GM19193 (cell line): ENCODE measurements around the gene SLC22A6.

Experiments
- POLR2A ChIP-seq: IDR thresholded peaks from 4 replicates; pipeline ENCODE4 v1.6.1; 2011; ENCODE audit not compliant: insufficient read depth, insufficient read length; ENCODE audit errors: extremely low read depth

SLC22A6 gene

GRCh38 chr11:63001456-63001855, 16.7 kb upstream of the SLC22A6 start:
- no peak for TF ChIP-seq POLR2A

- no peak for TF ChIP-seq POLR2A
Measured at GRCh38 chr11:62999649-63000048, 14.9 kb upstream of the SLC22A6 start.

DNA sequence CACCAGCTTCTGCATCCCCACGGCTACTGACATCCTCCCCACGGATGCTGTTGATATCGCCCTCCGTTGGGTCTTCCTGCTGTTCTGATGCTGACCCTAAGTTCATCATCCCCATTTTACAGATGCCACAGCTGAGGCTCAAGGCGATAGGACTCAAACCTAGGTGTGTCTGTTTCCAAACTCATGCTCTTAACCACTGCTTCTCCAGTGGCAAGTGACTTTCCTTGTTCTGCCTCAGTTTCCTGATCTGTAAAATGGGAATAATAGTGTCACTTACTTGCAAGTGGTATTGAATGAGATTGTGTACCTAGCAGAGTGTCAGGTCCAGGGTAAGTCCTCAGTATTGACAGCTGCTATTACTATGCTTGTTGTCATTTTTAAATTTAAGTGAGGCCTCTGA, 14.4 kb upstream of the SLC22A6 start:
- no peak for TF ChIP-seq POLR2A

GRCh38 chr11:62996271-62996670, 11.5 kb upstream of the SLC22A6 start:
- no peak for TF ChIP-seq POLR2A

DNA sequence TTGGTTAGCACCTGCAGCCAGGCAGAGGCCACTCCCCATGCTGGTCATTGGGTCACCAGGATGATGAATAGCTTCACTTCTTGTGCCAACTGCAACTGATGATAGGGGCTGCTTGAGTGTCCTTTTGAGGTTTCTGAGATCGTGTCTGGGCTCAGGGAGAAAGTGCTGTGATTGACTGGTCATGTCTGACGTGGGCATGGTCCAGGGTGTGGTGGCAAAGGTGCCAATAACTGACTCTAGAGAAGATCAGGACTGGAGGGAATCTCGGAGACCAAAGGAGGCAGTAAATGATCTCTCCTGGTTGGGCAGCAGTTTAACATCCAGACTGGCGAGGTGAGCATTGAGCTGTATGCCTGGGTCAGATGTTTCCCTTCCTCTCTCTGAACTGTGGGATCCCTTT, 10.0 kb upstream of the SLC22A6 start:
- no peak for TF ChIP-seq POLR2A

GRCh38 chr11:62988276-62988675, 3.5 kb upstream of the SLC22A6 start:
- no peak for TF ChIP-seq POLR2A

DNA sequence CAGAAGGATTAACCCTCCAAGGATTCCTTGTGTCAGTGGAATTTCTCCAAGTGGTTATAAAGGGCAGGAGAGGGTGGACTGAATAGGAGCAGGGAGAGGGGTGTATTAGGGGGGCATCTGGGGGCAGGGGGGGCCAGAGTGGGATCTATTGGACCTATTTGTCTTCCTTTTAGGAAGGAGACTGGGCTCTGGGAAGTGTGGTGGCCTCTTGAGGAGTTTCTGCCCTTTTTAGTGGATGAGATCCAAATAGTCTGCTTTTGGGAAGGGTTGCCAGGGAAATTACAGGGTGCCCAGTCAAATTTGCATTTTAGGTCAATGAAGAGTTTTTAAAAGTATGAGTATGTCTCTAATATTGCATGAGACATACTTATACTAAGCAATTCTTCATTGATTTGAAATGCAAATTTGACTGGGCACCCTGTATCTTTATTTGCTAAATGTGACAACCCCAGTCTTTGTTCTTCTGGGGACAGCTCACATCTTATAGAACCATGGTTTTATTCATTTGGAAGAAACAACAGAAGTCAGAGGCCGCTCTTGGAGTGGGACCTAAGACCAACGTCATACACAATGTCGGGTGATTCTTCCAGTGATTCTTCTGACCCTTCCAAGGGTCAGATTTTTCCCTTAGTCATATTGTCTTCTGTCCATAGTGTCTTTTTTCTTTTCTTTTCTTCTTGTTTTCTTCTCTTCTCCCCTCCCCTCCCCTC, 429 bp upstream of the SLC22A6 start:
- no peak for TF ChIP-seq POLR2A

DNA sequence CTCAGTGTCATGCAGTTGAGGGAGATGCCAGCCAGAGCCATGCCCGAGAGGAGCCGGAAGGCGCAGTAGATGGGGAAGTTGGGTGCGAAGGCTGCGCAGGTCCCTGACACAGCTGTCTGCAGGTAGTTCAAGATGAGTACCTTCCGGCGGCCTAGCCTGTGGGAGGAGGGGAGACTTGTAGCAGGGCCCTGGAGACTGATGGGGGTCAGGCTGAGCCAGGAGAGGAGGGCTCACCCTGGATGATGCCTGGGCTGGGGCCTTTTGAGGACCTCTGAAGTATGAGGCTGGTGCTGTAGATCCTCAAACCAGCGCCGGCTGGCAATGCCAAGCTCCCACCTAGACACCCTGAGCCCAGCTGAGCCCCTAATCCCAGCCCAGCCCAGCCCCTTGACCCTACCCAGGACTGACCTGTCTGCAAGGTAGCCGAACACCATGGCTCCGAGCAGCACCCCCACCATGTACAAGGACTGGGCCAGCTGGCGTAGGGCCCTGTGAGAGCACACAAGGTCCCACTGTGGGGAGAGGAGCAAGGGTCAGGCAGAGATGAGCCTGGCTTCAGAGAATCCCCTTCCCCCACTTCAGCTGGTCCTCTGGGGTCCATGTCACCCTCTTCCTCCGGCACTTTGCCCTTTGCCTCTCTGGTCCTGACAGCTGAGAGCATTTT, 1.1 kb downstream of the SLC22A6 start:
- TF ChIP-seq POLR2A, result no peak

- no peak for TF ChIP-seq POLR2A
Measured at GRCh38 chr11:62981743-62982142, 3.0 kb downstream of the SLC22A6 start.

DNA sequence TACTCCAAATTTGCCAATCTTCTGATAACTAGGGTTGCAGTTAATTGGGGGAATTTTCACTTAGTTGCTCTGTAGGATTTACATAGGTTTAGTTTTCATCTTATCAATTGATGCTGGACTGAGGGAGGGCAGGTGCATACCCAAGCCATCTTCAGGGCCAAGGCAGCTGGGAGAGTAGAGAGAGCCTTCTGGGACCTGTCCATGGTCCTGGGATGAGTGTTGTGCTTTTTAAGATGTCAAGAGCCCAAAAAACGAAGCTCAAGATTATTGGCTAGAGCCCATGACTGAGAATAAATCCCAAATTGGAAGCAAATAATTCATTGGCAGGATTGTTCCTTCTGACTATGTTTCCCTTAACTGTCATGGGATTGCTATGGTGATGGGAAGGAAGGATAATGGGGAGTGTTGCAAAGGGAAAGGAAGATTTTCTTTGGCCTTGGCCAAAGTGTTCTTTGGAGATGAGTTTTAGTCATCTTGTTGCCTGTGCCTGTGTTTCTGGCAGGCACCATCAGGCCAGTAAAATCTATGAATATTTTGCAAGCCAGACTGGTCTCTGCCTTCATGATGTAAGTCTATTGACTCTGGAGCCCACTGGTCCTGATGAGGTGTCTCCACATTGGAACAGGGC, 4.5 kb downstream of the SLC22A6 start:
- TF ChIP-seq POLR2A, result no peak

- TF ChIP-seq POLR2A, result no peak
Measured at GRCh38 chr11:62976109-62976508, 8.7 kb downstream of the SLC22A6 start.

GRCh38 chr11:62974848-62975522, 9.8 kb downstream of the SLC22A6 start:
- no peak for TF ChIP-seq POLR2A

- TF ChIP-seq POLR2A, result no peak
Measured at GRCh38 chr11:62965574-62965973, 19.2 kb downstream of the SLC22A6 start.

- no peak for TF ChIP-seq POLR2A
Measured at GRCh38 chr11:62962391-62962790, 22.4 kb downstream of the SLC22A6 start.

DNA sequence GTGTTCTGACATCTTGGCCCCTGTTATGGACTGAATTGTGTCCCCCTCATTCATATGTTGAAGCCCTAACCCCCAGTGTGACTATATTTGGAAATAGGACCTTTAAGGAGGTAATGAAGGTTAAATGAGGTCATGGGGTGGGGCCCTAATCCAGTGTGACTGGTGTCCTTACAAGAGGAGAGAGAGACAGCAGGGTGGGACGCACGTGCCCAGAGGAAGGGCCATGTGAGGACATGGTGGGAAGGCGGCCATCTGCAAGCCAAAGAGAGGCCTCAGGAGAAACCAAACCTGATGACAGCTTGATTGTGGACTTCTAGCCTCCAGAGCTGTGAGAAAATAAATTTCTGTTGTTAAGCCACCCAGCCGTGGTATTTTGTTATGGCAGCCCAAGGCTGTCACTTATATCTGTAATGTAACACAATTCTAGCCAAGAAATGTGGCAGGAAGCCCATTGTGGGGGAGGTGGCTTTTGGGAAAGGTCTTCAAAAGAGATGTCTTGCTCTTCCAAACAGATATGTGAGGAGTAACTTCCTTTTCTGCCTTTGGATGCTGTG, 23.7 kb downstream of the SLC22A6 start:
- TF ChIP-seq POLR2A, result no peak
